MCF 10A (cell line): ENCODE results near the gene LOX. TPM values are rescaled to one million over a fixed set of nuclear protein-coding genes. Genes with fewer than 3 reads are reported as not detected.

Source experiments
- Bru-seq: library from RNA; stranded (reverse); fragments of 400-500 nt; gene quantifications from one replicate; lab custom pipeline; 2021; lab: Mats Ljungman, UMichigan
- BruChase-seq, 2 experiments: library from RNA; stranded (reverse); fragments of 400-500 nt; gene quantifications; one replicate each; lab custom pipeline; 2021; lab: Mats Ljungman, UMichigan
- BruUV-seq: library from RNA; stranded (reverse); fragments of 400-500 nt; replicated peaks from 2 replicates; lab custom pipeline; 2021; lab: Mats Ljungman, UMichigan
- CTCF ChIA-PET: fragments of 300-600 bp; sonication (Branson Sonifier 250); formaldehyde crosslinking; extraction: SDS; loops from one replicate; lab custom pipeline; 2021; ENCODE audit warnings: antibody characterized with exemption, inconsistent platforms; lab: Yijun Ruan, JAX
- POLR2A ChIA-PET: fragments of 300-600, 350-650 bp; sonication (Branson Sonifier 250); formaldehyde crosslinking; extraction: SDS; loops from one replicate; lab custom pipeline; 2020; ENCODE audit warnings: antibody characterized with exemption, inconsistent platforms; lab: Yijun Ruan, JAX
- DNase-seq: peaks from one replicate; pipeline ENCODE4 v3.0.0-alpha.2; 2018; ENCODE audit not compliant: unreplicated experiment
- H3K27ac Mint-ChIP-seq: one replicate; pipeline ENCODE4 v1.8.0; 2022; ENCODE audit warnings: mild to moderate bottlenecking, low read depth, mixed read lengths; ENCODE audit not compliant: unreplicated experiment
- H3K27me3 Mint-ChIP-seq: one replicate; pipeline ENCODE4 v1.8.0; 2022; ENCODE audit warnings: mixed read lengths; ENCODE audit not compliant: insufficient read depth, unreplicated experiment
- H3K36me3 Mint-ChIP-seq: one replicate; pipeline ENCODE4 v1.8.0; 2022; ENCODE audit warnings: mild to moderate bottlenecking, moderate library complexity, mixed read lengths; ENCODE audit not compliant: insufficient read depth, unreplicated experiment
- H3K4me1 Mint-ChIP-seq: one replicate; pipeline ENCODE4 v1.8.0; 2022; ENCODE audit warnings: mixed read lengths; ENCODE audit not compliant: insufficient read depth, unreplicated experiment
- H3K4me3 Mint-ChIP-seq: one replicate; pipeline ENCODE4 v1.8.0; 2022; ENCODE audit warnings: mild to moderate bottlenecking, moderate library complexity, mixed read lengths; ENCODE audit not compliant: unreplicated experiment
- H3K9me3 Mint-ChIP-seq: one replicate; pipeline ENCODE4 v1.8.0; 2022; ENCODE audit warnings: mixed read lengths; ENCODE audit not compliant: unreplicated experiment
- intact Hi-C: fragments of 100-400 bp; cut with micrococcal nuclease; formaldehyde crosslinking; loops from 2 replicates; pipeline ENCODE4 v1.14.1; 2022
- long read RNA-seq: library from polyadenylated mRNA; stranded (forward); transcript quantifications from one replicate; pipeline ENCODE4 v2.0.0, GENCODE V29; 2022
- total RNA-seq: library from RNA; stranded (reverse); gene quantifications from 2 replicates; pipeline ENCODE4 v1.2.3, GENCODE V29; 2022
- TF ChIP-seq, protein P1 (sequence below): fragments of 200-600 bp; IDR thresholded peaks from one replicate; pipeline ENCODE4 v1.8.0; 2022; ENCODE audit warnings: antibody characterized with exemption, mild to moderate bottlenecking; ENCODE audit not compliant: unreplicated experiment

The LOX gene, protein sequence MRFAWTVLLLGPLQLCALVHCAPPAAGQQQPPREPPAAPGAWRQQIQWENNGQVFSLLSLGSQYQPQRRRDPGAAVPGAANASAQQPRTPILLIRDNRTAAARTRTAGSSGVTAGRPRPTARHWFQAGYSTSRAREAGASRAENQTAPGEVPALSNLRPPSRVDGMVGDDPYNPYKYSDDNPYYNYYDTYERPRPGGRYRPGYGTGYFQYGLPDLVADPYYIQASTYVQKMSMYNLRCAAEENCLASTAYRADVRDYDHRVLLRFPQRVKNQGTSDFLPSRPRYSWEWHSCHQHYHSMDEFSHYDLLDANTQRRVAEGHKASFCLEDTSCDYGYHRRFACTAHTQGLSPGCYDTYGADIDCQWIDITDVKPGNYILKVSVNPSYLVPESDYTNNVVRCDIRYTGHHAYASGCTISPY
- 7.1 and 10.7 TPM in 2 replicates for total RNA-seq
- percentile 45 among the genes with signal in this experiment for Bru-seq, nascent RNA
- BruChase-seq, experiment 1, labeled RNA remaining after a 6-hour chase = percentile 71 among the genes with signal in this experiment
- BruChase-seq, experiment 2, labeled RNA remaining after a 2-hour chase = percentile 51 among the genes with signal in this experiment
- long read RNA-seq, full-length matches to known transcripts = 39 of 40 reads
- long read RNA-seq, partial matches to known transcripts = 0 of 40 reads
- long read RNA-seq, other reads (novel, unspliced or antisense) = 1 of 40 reads

DNA sequence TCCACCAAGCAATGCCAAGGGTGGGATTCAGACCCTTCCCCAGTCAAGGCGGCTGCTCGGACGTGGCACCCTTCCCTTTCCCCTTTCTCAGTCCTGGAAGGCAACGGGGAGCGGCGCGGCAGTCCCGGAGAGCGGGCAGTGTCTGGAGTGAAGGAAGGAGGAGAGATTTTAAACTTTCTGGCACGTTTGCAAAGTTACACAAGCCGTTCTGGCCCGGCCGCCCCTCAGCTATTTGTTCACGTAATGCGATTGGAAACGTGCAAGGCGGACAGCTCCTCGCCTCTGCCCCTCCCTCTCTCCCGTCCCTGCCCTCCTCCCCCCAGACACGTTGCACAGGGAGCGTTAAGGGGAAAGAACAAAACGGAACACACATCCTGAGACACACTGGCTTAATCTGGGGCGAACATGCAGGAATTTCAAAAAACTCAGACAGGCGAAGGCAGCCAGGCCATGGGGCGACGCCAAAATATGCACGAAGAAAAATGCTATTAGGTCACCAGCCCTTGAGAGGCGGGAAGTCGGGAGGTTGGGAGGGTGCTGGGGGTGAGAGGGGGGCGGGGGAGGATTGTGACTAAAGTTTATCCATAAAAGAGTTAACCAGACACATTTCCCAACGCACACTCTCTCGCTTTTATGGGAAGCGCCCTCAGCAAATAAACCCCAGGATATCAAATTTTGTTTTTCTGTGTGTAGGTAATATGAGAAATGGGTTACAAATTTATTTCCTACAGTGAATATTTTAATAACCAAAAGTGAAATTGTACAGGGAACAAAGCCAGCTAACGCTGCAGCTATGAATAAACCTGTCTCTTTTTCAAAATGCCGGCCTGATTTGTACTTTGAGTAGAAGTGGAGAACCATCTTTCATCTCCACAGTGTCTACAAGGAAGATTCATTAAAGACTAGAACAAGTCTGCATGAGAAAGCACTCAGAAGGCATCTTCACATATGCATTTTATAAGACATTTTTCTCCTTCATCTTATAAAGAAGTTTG is at the start of gene LOX:
TSS of gene LOX (minus strand) at position 144 of the 995 bp plus-strand sequence. CDS start 274 bp downstream, outside the sequence.
- ChIA-PET CTCF (interaction anchor here (0.5 to 4.9 kb wide), 20 partner anchors 9 to 992 kb away, joined by 3 to 63 read pairs (median 5); partner anchors contain the start of gene SRFBP1), POLR2A (interaction anchor here (0.7 to 4.1 kb wide), 22 partner anchors 9 to 747 kb away, joined by 3 to 84 read pairs (median 5); partner anchors contain the start of gene SRFBP1)
- no peaks in the 10 kb centered on the region for H3K27me3 Mint-ChIP-seq
- H3K27ac Mint-ChIP-seq = peak within 1 kb of the TSS; percentile 75
- H3K4me3 Mint-ChIP-seq = peak within 1 kb of the TSS; percentile 94
- H3K4me1 Mint-ChIP-seq = peaks cover 24% of the 10 kb centered on the region
- H3K36me3 Mint-ChIP-seq = peaks cover 14% of the 10 kb centered on the region
- TF ChIP-seq, protein P1, sequence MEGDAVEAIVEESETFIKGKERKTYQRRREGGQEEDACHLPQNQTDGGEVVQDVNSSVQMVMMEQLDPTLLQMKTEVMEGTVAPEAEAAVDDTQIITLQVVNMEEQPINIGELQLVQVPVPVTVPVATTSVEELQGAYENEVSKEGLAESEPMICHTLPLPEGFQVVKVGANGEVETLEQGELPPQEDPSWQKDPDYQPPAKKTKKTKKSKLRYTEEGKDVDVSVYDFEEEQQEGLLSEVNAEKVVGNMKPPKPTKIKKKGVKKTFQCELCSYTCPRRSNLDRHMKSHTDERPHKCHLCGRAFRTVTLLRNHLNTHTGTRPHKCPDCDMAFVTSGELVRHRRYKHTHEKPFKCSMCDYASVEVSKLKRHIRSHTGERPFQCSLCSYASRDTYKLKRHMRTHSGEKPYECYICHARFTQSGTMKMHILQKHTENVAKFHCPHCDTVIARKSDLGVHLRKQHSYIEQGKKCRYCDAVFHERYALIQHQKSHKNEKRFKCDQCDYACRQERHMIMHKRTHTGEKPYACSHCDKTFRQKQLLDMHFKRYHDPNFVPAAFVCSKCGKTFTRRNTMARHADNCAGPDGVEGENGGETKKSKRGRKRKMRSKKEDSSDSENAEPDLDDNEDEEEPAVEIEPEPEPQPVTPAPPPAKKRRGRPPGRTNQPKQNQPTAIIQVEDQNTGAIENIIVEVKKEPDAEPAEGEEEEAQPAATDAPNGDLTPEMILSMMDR = no peak
- intact Hi-C loops = no loop called here
- no peaks in the 10 kb centered on the region for H3K9me3 Mint-ChIP-seq
- peak; percentile 96 for DNase-seq
- no TSS peak for BruUV-seq

DNA sequence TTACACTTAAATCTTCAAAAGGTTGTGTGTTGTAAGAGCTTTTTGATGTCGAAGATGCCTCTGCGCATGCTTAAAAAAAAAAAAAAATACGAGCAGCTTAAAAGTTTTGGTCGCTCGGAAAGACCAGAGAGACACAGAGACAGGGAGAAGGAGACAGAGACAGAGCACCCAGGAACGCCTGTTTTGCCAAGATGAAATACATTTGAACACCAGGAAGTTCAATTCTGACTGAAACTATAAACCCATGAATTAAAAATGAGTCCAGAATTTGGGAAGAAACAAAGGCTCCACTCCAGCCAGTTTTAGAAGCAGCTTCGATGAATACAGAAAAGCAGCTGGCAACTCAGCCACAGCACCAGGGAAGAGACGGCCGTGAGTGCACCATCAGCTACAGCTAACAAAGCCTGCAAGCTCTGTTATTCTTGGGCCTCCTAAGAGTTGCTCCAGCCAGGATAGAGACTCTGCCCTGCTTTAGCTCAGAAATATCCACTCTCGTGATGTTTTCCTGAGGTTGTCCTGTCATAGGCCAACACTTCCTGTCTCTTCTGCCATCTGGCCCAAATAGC is 48.8 kb upstream of the LOX start:
- Mint-ChIP-seq H3K4me1 (peaks cover 28% of the 10 kb centered on the region), H3K36me3 (no peaks in the 10 kb centered on the region), H3K4me3 (no peak overlapping the region), H3K27me3 (no peaks in the 10 kb centered on the region), H3K27ac (no peak overlapping the region), H3K9me3 (no peaks in the 10 kb centered on the region)
- intact Hi-C loops = no loop called here
- DNase-seq = no peak
- POLR2A ChIA-PET = interaction anchor here (1.5 kb wide), 1 partner anchor 13 kb away, joined by 4 read pairs; no protein-coding TSS in a partner anchor
- BruUV-seq = no TSS peak
- TF ChIP-seq, protein P1 = no peak
- CTCF ChIA-PET = interaction anchor here (0.8 to 4.5 kb wide), 6 partner anchors 11 to 51 kb away, joined by 3 to 55 read pairs (median 3); no protein-coding TSS in a partner anchor

DNA sequence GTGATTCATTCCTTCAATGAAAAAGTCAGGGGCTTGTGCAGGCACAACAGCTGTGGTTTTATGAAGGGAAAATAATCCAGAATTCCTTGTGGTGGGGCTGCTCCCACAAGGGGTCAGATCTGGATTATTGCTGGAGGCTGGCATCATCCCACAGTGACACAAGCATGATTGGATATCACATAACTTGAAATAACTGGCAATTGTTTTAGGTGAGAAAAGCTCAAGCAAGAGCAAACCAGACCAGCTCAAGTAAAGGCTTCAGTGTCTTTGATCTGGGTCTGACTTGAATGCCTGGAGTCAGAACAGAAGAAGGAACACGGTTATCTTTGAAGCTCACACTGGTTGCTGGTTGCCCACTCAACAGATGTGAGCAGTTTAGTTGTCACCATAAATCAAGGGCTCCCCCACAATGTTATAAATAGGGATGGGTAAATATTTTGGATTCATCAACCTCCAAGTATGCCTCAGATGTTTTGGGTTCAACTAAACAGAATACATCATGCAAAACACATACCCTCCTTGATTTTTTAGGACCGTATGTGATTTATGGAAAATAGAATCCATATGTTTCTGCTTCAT is 48.2 kb upstream of the LOX start:
- intact Hi-C loops = no loop called here
- CTCF ChIA-PET = interaction anchor here (0.8 to 4.5 kb wide), 6 partner anchors 12 to 50 kb away, joined by 3 to 55 read pairs (median 3); no protein-coding TSS in a partner anchor
- no peak overlapping the region for H3K4me3 Mint-ChIP-seq
- POLR2A ChIA-PET = interaction anchor here (0.7 to 1.5 kb wide), 2 partner anchors 13 kb away, joined by 3 to 4 read pairs; no protein-coding TSS in a partner anchor
- no peaks in the 10 kb centered on the region for H3K9me3 Mint-ChIP-seq
- no peak for DNase-seq
- peaks cover 33% of the 10 kb centered on the region for H3K4me1 Mint-ChIP-seq
- H3K36me3 Mint-ChIP-seq = no peaks in the 10 kb centered on the region
- H3K27ac Mint-ChIP-seq = no peak overlapping the region
- TF ChIP-seq, protein P1 = no peak
- BruUV-seq = no TSS peak
- no peaks in the 10 kb centered on the region for H3K27me3 Mint-ChIP-seq
